HEK293 (cell line): ENCODE measurements around the gene DZIP1L.

Experiments
- CTCF ChIA-PET: fragments of 350-600 bp; formaldehyde crosslinking; extraction: SDS; loops from one replicate; lab custom pipeline; 2021; ENCODE audit warnings: antibody characterized with exemption; lab: Yijun Ruan, JAX
- POLR2A ChIA-PET: fragments of 300-600 bp; formaldehyde crosslinking; extraction: SDS; loops from one replicate; lab custom pipeline; 2020; ENCODE audit warnings: antibody characterized with exemption, inconsistent platforms; lab: Yijun Ruan, JAX
- H3K27ac ChIP-seq: fragments of 200-500 bp; sonication (Bioruptor generic); 2 replicates; pipeline ENCODE4 v1.5.1; 2014; ENCODE audit warnings: low read depth, low read length, control low read depth, inconsistent platforms; ENCODE audit errors: extremely low read depth
- H3K36me3 ChIP-seq, 2 experiments: fragments of 200-500 bp in 1 of 2; sonication (Bioruptor generic) in 1 of 2; 1 replicate in 1 of 2; 2 replicates in 1 of 2; pipeline ENCODE4 v1.5.1; 2014 to 2017; ENCODE audit warnings: inconsistent platforms in 2 of 2, low read length in 2 of 2; ENCODE audit not compliant: control insufficient read depth in 2 of 2, insufficient read depth in 1 of 2
- H3K4me1 ChIP-seq: fragments of 200-500 bp; sonication (Bioruptor generic); 2 replicates; pipeline ENCODE4 v1.5.1; 2014; ENCODE audit warnings: mild to moderate bottlenecking, low read length, inconsistent platforms; ENCODE audit not compliant: control insufficient read depth, insufficient read depth
- H3K4me3 ChIP-seq: 2 replicates; pipeline ENCODE4 v1.5.1; 2011; ENCODE audit warnings: low read depth, mild to moderate bottlenecking, control low read depth, low read length, moderate library complexity
- H3K9me3 ChIP-seq: fragments of 200-500 bp; sonication (Bioruptor generic); 2 replicates; pipeline ENCODE4 v1.5.1; 2014; ENCODE audit warnings: low read depth, low read length, inconsistent platforms; ENCODE audit not compliant: control insufficient read depth, insufficient read depth
- BCL11B ChIP-seq: fragments of 450-650 bp; formaldehyde crosslinking; IDR thresholded peaks from 2 replicates; pipeline ENCODE4 v1.5.1; 2016; ENCODE audit warnings: low read depth, missing biosample characterization, missing genetic modification characterization
- MZF1 ChIP-seq: fragments of 450-650 bp; formaldehyde crosslinking; IDR thresholded peaks from 2 replicates; pipeline ENCODE4 v1.5.1; 2017; ENCODE audit warnings: missing biosample characterization, missing genetic modification characterization, borderline replicate concordance
- REPIN1 ChIP-seq: fragments of 450-650 bp; formaldehyde crosslinking; IDR thresholded peaks from 2 replicates; pipeline ENCODE4 v1.5.1; 2017; ENCODE audit warnings: missing biosample characterization, missing genetic modification characterization, low read depth
- REST ChIP-seq: fragments of 450-650 bp; formaldehyde crosslinking; IDR thresholded peaks from 2 replicates; pipeline ENCODE4 v1.5.1; 2016; ENCODE audit warnings: missing biosample characterization, missing genetic modification characterization
- SETDB1 ChIP-seq: IDR thresholded peaks from one replicate; pipeline ENCODE4 v1.6.1; 2017; ENCODE audit warnings: mild to moderate bottlenecking, low read length, moderate library complexity, mixed read lengths; ENCODE audit not compliant: insufficient read length
- WT1 ChIP-seq: fragments of 450-650 bp; formaldehyde crosslinking; IDR thresholded peaks from 2 replicates; pipeline ENCODE4 v1.5.1; 2016; ENCODE audit warnings: missing biosample characterization, missing genetic modification characterization
- ZNF10 ChIP-seq: fragments of 450-650 bp; formaldehyde crosslinking; IDR thresholded peaks from 2 replicates; pipeline ENCODE4 v1.5.1; 2017; ENCODE audit warnings: missing biosample characterization, missing genetic modification characterization
- ZNF112 ChIP-seq: fragments of 450-650 bp; formaldehyde crosslinking; IDR thresholded peaks from 2 replicates; pipeline ENCODE4 v1.5.0; 2017; ENCODE audit warnings: missing biosample characterization, missing genetic modification characterization
- ZNF239 ChIP-seq: fragments of 450-650 bp; formaldehyde crosslinking; IDR thresholded peaks from 2 replicates; pipeline ENCODE4 v1.5.1; 2016; ENCODE audit warnings: missing biosample characterization, missing genetic modification characterization
- ZNF26 ChIP-seq: fragments of 450-650 bp; formaldehyde crosslinking; IDR thresholded peaks from 2 replicates; pipeline ENCODE4 v1.5.1; 2016; ENCODE audit warnings: missing biosample characterization, missing genetic modification characterization
- ZNF292 ChIP-seq: fragments of 450-650 bp; formaldehyde crosslinking; IDR thresholded peaks from 2 replicates; pipeline ENCODE4 v1.5.1; 2016; ENCODE audit warnings: low read depth, missing biosample characterization, missing genetic modification characterization, borderline replicate concordance
- ZNF404 ChIP-seq: fragments of 450-650 bp; formaldehyde crosslinking; IDR thresholded peaks from 2 replicates; pipeline ENCODE4 v1.5.1; 2017; ENCODE audit warnings: missing biosample characterization, missing genetic modification characterization
- ZNF544 ChIP-seq: fragments of 450-650 bp; formaldehyde crosslinking; IDR thresholded peaks from 2 replicates; pipeline ENCODE4 v1.5.0; 2017; ENCODE audit warnings: missing biosample characterization, missing genetic modification characterization
- ZNF561 ChIP-seq: fragments of 450-650 bp; IDR thresholded peaks from 2 replicates; pipeline ENCODE4 v1.5.1; 2018; ENCODE audit warnings: missing biosample characterization, missing genetic modification characterization, borderline replicate concordance
- ZNF658 ChIP-seq: fragments of 450-650 bp; formaldehyde crosslinking; IDR thresholded peaks from 2 replicates; pipeline ENCODE4; 2016; ENCODE audit warnings: missing biosample characterization, missing genetic modification characterization
- ZNF776 ChIP-seq: fragments of 450-650 bp; formaldehyde crosslinking; IDR thresholded peaks from 2 replicates; pipeline ENCODE4 v1.5.0; 2017; ENCODE audit warnings: missing biosample characterization, missing genetic modification characterization, borderline replicate concordance
- ZNF777 ChIP-seq: fragments of 450-650 bp; formaldehyde crosslinking; IDR thresholded peaks from 2 replicates; pipeline ENCODE4 v1.5.1; 2017; ENCODE audit warnings: missing biosample characterization, missing genetic modification characterization, borderline replicate concordance
- ZSCAN5A ChIP-seq: fragments of 450-650 bp; formaldehyde crosslinking; IDR thresholded peaks from 2 replicates; pipeline ENCODE4 v1.5.1; 2016; ENCODE audit warnings: missing biosample characterization, missing genetic modification characterization

The DZIP1L gene

GRCh38 chr3:138012526-138012925, 102.9 kb downstream of the DZIP1L start:
- CTCF ChIA-PET: no interaction called here
- POLR2A ChIA-PET: no interaction called here
- TF ChIP-seq WT1 (tag by site-specific recombination): no peak
- no peak for TF ChIP-seq ZNF292 (tag by site-specific recombination)
- TF ChIP-seq ZNF658 (tag by site-specific recombination): no peak
- no peak for TF ChIP-seq ZNF112
- TF ChIP-seq ZNF776: no peak
- no peak for TF ChIP-seq ZNF404 (tag by site-specific recombination)
- no peak for TF ChIP-seq ZNF561
- TF ChIP-seq ZNF26: no peak
- TF ChIP-seq REPIN1: no peak
- TF ChIP-seq ZNF544 (tag by site-specific recombination): no peak
- no peak for TF ChIP-seq MZF1
- TF ChIP-seq ZSCAN5A (tag by site-specific recombination): no peak
- no peak for TF ChIP-seq SETDB1
- no peak for TF ChIP-seq BCL11B
- TF ChIP-seq REST (tag by site-specific recombination): no peak
- no peak for TF ChIP-seq ZNF239 (tag by site-specific recombination)
- no peak for TF ChIP-seq ZNF10 (tag by site-specific recombination)
- no peak for TF ChIP-seq ZNF777 (tag by site-specific recombination)
- TF ChIP-seq, all 188 proteins: peak for 0

More at GRCh38 chr3:138012526-138012925, 102.9 kb downstream of the DZIP1L start:
- Histone ChIP-seq H3K4me1 (no peaks in the 10 kb centered on the region), H3K36me3 (peaks cover 0 to 4% of the 10 kb centered on the region in 2 experiments; a peak in 1 of 3 replicates), H3K27ac (no peak overlapping the region), H3K4me3 (no peak overlapping the region), H3K9me3 (no peaks in the 10 kb centered on the region)
